AG10803 (cell line): ENCODE measurements around the gene TTC28.

ENCODE experiments used
- DNase-seq: peaks from one replicate; pipeline ENCODE4 v3.0.0; 2010; ENCODE audit warnings: low read depth
- H3K4me3 ChIP-seq: 2 replicates; pipeline ENCODE4 v1.5.1; 2011; ENCODE audit warnings: mild to moderate bottlenecking, low read length, control low read depth
- TF ChIP-seq, protein P1 (sequence below): conservative IDR thresholded peaks from 2 replicates; pipeline ENCODE4 v1.5.1; 2011; ENCODE audit warnings: mild to moderate bottlenecking, low read length, control low read depth, inconsistent platforms

Gene TTC28

DNA sequence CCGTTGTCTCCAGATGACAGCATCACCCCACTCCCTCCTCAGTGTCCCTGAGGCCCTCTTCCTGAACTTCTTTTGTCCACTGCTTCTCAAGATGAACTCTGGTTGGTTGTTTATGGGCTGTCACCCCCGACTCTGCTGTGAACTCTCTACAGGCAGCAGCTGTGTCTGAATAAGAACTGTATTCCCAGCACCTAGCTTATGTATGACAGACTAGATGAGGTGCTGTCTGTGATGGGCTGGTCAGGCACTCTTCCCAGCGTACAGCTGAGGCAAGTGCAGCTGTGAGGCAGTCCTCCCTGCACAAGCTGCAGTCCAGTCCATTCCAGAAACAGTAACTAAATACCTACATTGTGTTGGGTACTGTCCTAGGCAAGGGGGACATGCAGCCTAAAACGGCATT lies 649.2 kb downstream of the TTC28 start:
- H3K4me3 ChIP-seq: no peak overlapping the region
- DNase-seq: no peak
- TF ChIP-seq, protein P1, sequence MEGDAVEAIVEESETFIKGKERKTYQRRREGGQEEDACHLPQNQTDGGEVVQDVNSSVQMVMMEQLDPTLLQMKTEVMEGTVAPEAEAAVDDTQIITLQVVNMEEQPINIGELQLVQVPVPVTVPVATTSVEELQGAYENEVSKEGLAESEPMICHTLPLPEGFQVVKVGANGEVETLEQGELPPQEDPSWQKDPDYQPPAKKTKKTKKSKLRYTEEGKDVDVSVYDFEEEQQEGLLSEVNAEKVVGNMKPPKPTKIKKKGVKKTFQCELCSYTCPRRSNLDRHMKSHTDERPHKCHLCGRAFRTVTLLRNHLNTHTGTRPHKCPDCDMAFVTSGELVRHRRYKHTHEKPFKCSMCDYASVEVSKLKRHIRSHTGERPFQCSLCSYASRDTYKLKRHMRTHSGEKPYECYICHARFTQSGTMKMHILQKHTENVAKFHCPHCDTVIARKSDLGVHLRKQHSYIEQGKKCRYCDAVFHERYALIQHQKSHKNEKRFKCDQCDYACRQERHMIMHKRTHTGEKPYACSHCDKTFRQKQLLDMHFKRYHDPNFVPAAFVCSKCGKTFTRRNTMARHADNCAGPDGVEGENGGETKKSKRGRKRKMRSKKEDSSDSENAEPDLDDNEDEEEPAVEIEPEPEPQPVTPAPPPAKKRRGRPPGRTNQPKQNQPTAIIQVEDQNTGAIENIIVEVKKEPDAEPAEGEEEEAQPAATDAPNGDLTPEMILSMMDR: no peak

DNA sequence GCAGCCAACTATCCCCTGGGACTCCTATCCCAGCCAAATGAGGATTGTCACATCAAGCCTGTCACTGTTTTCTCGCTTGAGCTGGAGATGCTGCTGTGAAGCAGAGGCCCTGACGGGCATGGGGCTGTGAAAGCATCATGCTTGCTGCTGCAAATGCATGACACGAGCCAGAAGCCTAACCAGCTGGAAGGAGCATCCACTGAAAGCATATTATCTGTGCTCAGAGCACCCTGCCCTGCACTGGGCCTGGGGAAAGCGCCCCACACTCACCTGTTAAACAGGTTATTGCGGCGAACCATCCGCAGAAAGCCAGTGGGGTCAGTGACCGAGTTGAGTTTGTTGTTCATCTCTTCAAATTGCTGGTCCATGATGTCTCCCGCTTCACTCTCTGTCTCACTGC lies 649.7 kb downstream of the TTC28 start:
- DNase-seq: no peak
- no peak overlapping the region for H3K4me3 ChIP-seq
- TF ChIP-seq, protein P1: no peak

- DNase-seq: peak; percentile 5
- TF ChIP-seq, protein P1: no peak
- no peak overlapping the region for H3K4me3 ChIP-seq
These were observed 650.3 kb downstream of the TTC28 start for GRCh38 chr22:28029201-28029948.

- no peak overlapping the region for H3K4me3 ChIP-seq
- no peak for DNase-seq
- TF ChIP-seq, protein P1: no peak
These were observed 651.9 kb downstream of the TTC28 start for GRCh38 chr22:28027453-28028448.

DNA sequence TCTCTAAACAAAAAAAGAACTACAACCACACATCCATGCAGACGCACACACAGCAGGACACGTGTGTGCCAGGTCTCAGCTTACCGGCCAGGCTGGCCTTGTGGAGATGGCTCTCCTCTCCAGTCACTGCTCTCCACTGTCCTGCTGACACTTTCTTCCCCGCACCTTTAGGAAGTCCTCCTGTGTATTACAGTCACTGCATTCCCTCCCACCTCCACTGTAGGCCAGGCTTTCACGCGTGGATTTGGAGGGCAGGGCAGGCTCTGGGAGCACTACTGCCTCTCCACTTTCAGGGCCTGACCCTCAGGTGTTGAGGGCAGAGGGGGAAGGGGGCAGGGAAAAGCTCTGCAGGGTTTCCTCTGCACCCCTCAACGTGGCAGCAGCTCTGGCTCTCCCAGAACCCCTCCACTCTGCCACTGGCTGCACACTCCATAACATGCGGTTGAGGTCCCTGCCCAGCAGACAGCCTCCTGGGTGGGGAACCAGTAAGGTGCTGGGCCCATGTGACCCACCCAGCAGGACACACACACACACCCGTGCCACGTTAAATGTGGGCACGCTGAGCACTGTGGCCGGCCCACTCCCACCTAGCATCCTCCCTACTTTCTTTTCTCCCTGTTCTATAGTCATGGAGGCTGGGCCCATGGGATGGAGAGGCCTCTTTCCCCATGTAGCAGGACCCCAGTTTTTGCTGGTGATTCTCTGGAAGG lies 653.6 kb downstream of the TTC28 start:
- H3K4me3 ChIP-seq: no peak overlapping the region
- no peak for DNase-seq
- TF ChIP-seq, protein P1: no peak

GRCh38 chr22:28025333-28025732 lies 654.3 kb downstream of the TTC28 start:
- H3K4me3 ChIP-seq: no peak overlapping the region
- TF ChIP-seq, protein P1: no peak
- DNase-seq: no peak
